GM10266 (cell line): ENCODE results near the gene PLSCR4.
"Not testable (repeated sequence)": the region's sequence is repeated elsewhere in the genome, so short reads cannot be mapped to it uniquely, and the experiment has no call there.

ENCODE experiments used
- DNase-seq: peaks from one replicate; pipeline ENCODE4 v3.0.0; 2012; ENCODE audit errors: extremely low spot score
- CTCF ChIP-seq: IDR thresholded peaks from 2 replicates; pipeline ENCODE4 v1.5.1; 2012; ENCODE audit warnings: mild to moderate bottlenecking, low read depth; ENCODE audit not compliant: control insufficient read depth, insufficient read depth; ENCODE audit errors: missing control alignments

The PLSCR4 gene

GRCh38 chr3:146262371-146263110 is 11.6 kb upstream of the PLSCR4 start:
- no peak for TF ChIP-seq CTCF
- no peak for DNase-seq

- DNase-seq: no peak
- TF ChIP-seq CTCF: no peak
Measured at GRCh38 chr3:146259880-146260589, 9.1 kb upstream of the PLSCR4 start.

- DNase-seq: no peak
- TF ChIP-seq CTCF: no peak
Measured at GRCh38 chr3:146256851-146257486, 6.1 kb upstream of the PLSCR4 start.

GRCh38 chr3:146252445-146252844 is 1.5 kb upstream of the PLSCR4 start:
- DNase-seq: not testable (repeated sequence)

GRCh38 chr3:146249921-146250320 is 984 bp downstream of the PLSCR4 start:
- no peak for DNase-seq
- no peak for TF ChIP-seq CTCF

- DNase-seq: no peak
- no peak for TF ChIP-seq CTCF
Measured at GRCh38 chr3:146247911-146248310, 3.0 kb downstream of the PLSCR4 start.

GRCh38 chr3:146246526-146246925 is 4.4 kb downstream of the PLSCR4 start:
- no peak for DNase-seq
- TF ChIP-seq CTCF: no peak

- no peak for DNase-seq
Measured at GRCh38 chr3:146243559-146243958, 7.3 kb downstream of the PLSCR4 start.

More at GRCh38 chr3:146243559-146243958, 7.3 kb downstream of the PLSCR4 start:
- TF ChIP-seq CTCF: no peak
